Stimulated activated CD4-positive, alpha-beta T cell treated with anti-CD3 and anti-CD28 coated beads, Interleukin-12 subunit alpha, Interleukin-12 subunit beta, amount 100 ng/mL, for 48 hours (primary cell): Measurements from ENCODE around the gene GABRB3.

Source experiments
- DNase-seq, 3 donors: peaks; one replicate each; pipeline ENCODE4 v3.0.0-alpha.2; 2020; ENCODE audit warnings: low read depth in 2 of 3, low spot score in 1 of 3

GABRB3 gene

GRCh38 chr15:26632500-26632899 lies 140.4 kb downstream of the GABRB3 start:
- no peak for DNase-seq

DNA sequence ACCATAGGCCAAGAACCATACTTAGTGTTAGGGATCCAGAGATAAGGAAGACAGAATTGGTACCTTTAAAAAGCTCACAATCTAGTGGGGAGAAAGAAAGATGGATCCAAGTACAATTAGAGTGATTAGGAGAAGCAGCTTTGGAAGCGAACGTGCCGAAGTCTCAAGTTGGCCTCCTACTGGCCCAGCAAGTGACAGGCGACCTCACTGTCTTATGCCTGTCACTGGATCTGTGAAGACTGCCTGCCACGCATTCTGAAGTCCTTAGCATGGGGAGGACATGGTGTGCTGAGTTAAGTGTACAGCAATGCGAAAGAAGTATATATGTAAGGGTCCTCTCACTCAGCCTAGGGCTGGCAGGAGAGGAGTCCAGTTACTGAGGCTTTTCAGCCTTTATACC lies 141.0 kb downstream of the GABRB3 start:
- no peak for DNase-seq

GRCh38 chr15:26630857-26631256 lies 142.0 kb downstream of the GABRB3 start:
- no peak for DNase-seq

DNA sequence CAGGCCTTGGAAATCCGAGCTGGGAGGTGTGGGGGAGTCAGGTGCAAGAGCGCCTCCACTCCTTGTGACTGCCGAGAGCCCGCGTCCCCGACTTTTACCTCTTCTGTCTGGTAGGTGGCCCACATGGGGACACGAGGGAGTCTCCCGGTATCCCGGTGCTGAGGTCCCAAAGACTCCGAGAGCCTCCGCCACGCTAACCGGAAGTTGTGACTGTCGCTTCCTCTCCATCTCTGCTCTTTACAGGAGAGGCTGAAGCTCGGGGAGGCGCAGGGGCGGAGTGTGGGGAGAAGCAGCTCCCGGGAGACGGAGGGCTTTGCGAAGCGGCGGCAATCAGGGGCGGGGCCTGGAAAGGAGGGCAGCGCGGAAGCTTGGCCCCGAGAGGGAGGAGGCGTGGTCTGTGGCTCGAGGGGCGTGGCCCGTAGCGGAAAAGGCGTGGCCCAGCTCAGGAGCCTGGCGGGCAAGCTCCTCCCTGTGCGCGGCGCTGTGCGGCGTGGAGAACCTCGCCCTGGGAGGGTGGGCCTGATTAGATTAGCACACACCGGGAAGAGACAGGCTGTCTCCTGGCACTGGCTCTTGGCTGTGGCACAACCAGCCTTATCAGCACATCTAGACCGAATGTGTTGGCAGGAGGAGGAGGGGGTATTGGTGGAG lies 143.9 kb downstream of the GABRB3 start:
- no peak for DNase-seq

DNA sequence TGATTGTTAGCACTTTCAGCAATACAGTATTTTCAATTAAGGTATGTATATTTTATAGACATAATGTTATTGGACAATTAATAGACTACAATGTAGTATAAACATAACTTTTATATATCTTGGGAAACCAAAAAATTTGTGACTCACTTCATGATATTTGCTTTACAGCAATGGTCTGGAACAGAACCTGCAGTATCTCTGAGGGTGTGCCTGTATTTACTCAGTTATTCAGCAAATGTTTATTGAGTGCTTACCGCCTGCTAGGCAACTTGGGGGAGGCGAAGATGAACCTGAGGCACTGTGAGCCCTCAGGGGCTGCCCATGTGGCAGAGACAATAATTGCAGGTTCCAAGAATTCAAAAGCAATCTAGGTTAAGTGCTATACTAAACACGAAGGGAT lies 144.8 kb downstream of the GABRB3 start:
- no peak for DNase-seq

- DNase-seq = no peak
Measured at GRCh38 chr15:26624128-26624527, 148.7 kb downstream of the GABRB3 start.

DNA sequence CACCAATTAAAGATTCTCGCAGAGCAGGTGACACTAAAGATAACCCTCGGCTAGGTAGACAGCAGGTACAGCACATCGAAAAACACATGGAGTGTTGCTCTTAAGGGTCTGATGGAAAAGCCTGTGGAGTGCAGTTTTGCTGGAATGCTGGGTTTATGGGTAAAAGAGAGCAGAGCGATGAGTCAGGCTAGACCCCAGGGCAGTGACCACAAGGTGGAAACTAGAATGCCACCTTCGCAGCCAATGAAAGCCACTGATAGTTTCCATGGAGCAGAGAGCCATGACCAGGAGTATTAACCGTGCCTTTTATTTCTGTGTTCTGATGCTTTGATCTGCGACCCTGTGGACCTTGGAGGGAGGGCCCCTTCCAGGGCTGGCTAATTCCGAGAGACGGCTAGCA lies 149.8 kb downstream of the GABRB3 start:
- DNase-seq = no peak

- DNase-seq = no peak
Measured at GRCh38 chr15:26621816-26622215, 151.1 kb downstream of the GABRB3 start.

- no peak for DNase-seq
Measured at GRCh38 chr15:26620528-26621458, 152.1 kb downstream of the GABRB3 start.

DNA sequence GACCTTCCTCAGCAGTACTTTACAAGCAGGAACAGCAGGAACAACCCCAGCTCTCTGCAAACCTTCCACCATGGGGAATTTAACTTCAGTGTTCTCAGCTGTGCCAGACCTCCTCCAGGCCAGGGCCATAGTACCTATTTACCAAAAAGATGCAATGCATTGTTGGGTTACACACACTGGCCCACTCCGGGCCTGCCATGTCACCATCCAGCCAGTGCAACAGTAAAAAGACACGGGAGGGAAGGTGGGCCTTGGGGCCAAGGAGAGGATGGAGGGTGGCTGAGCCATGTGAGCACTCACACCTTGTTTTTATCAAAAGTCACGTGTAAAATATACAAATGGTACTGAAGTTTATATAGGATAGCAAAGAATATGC lies 157.0 kb downstream of the GABRB3 start:
- DNase-seq = no peak

DNA sequence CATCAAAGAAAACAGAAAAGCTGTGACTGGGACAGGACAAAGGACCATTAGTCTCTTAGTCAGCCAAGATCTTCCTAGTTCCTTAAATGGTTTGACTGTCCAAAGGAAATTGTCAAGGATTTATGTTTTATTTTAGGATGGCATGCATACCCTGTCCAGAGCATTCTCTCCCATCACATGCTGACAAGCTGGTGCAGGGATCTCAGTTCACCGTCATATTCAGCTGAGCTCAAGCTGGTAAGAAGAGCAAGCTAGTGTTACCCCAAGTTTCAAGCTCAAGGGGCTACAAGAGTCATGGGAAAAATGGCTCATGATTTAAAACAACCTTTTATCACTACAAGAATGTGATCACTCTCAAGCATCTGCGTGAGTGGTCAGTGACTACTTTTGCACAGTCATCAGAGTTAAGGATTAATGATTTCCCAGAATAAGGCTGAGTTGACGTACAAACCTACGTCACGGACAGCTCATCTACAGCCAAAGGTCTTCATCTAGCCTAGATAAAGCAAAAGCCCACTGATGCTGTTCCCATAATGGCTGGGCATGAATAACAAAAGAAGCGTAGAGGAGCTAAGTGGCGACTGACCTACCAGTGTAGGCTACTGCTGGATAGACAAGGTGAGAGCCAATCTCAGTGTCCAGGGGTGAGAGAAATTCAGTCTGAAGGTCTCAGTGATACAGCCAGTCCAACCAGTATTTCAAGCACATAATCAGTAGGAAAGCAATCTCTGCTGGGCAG lies 157.5 kb downstream of the GABRB3 start:
- no peak for DNase-seq

- DNase-seq = no peak
Measured at GRCh38 chr15:26614734-26615133, 158.1 kb downstream of the GABRB3 start.

GRCh38 chr15:26598704-26599103 lies 174.2 kb downstream of the GABRB3 start:
- no peak for DNase-seq

DNA sequence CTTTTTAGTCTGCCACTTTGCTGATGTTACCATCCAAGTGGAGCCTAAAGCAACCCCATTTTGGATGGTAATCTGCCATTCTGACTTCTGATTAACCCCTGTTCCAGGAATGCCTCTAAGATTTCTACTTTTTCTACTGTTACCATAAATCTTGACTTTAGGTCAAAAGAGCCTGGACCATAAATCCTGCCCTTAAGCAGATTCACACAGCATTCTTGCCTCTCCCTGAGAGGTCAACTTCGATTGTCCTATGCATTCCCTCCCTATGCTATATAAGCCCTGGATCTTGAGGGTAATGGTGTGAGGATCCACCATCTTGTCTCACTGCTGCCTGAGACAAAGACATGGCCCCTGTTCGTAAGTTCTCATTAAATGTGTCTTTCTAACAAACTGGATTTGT lies 177.3 kb downstream of the GABRB3 start:
- no peak for DNase-seq

DNA sequence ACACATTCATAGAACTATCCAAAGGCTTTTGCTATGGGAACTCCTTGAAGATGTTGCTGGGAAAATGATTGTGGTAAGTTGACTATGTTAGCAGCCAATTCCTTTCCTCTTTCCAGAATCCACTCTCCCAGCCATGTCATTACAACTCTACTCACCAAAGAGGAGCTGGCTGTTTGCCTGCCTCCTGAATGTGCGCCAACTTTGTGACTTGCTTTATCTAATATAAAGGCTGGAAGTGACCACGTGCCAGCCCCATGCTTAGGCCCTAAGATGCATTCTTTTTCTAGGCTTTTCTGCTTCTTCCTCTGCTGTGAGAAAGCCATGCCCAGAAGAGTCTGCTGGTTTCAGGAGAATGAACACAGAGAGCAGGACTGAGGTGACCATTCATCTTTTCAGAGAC lies 182.2 kb downstream of the GABRB3 start:
- no peak for DNase-seq

- DNase-seq = no peak
Measured at GRCh38 chr15:26582840-26583239, 190.0 kb downstream of the GABRB3 start.

- DNase-seq = no peak
Measured at GRCh38 chr15:26580943-26581342, 191.9 kb downstream of the GABRB3 start.

DNA sequence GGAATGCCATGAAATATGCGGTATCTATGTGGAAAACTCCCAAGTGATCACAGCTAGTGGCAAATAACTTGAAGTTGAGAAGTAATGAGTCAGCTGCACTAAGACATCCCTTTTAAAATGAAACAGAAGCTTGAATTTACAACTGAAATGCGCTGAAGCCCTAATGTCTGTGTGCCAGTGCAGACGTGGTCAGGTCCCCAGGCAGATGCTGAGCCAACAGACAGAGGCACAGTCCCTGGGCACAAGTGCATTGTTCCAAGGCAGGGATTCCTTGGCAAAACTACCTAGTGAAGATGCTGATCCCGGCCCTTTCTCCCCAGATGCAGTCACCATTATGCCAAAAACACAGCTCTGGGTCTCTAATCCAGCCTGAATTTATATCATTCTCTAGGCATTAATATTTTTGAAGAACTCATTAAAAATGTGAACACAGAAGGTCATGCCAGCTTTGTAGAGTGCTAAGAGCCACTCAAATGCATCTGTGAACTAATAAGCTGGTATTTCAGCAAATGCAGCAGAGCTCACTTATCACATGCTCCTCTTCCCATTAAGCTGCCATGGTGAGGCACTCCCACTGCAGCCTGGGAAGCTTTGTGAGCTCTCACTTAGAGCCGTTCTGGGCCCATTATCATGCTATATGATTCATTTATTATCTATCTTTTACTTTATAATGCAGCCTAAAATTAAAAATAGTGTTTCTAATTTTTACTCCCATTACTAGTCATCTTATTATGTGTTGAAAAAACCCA lies 200.1 kb downstream of the GABRB3 start:
- DNase-seq = no peak

GRCh38 chr15:26571346-26571745 lies 201.5 kb downstream of the GABRB3 start:
- DNase-seq = no peak

DNA sequence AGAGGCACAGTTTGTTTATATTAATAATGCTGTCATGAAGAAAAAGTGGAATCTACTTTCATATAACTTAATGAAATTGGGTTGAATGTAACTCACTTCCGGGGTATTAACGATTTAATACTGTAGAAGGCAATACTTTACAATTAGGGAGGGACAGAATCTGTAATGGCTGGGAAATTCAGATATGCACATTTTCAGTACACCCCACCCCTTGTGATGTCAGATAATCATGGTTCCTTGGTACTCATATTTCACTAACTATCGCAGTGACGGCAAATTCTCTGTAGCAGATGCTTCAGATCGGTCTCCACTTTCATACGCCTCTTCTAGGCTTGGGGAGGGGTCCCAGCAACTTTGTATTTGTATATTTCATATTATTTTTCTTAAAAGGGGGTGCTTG lies 207.3 kb downstream of the GABRB3 start:
- DNase-seq = no peak

DNA sequence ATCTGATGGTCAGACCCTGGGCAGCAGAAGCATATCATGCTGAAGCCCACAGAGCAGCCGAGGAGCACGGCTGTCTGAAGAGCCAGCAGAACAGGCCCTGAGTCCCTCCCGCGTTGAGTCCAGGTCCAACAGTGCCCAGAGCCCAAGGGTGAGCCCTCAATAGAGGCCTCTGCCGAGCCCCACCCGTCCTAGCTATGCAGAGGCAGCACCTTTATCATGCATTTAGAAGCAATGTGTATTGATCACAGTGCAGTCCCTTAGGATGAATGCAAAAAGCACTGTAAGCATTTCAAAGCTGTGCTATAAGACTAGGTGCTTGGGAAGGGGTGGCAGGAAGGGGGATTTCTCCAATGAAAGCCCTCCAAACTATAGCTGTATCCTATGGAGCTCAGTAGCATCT lies 208.5 kb downstream of the GABRB3 start:
- no peak for DNase-seq
